Fibroblast of lung (primary cell): ENCODE measurements around the gene SFTA2.

Experiments
- EZH2 ChIP-seq: IDR thresholded peaks from 2 replicates; pipeline ENCODE4 v1.5.1; 2012; ENCODE audit warnings: low read length, control low read depth, mild to moderate bottlenecking; ENCODE audit errors: missing control alignments
- TF ChIP-seq, protein P1 (sequence below), 2 donors: IDR thresholded peaks in 1 of 2; conservative IDR thresholded peaks in 1 of 2; 1 replicate in 1 of 2; 2 replicates in 1 of 2; pipeline ENCODE4 v1.5.1; 2011 to 2012; ENCODE audit warnings: low read length in 2 of 2, control low read depth in 1 of 2, inconsistent platforms in 1 of 2, low read depth in 1 of 2, mild to moderate bottlenecking in 1 of 2

DNA sequence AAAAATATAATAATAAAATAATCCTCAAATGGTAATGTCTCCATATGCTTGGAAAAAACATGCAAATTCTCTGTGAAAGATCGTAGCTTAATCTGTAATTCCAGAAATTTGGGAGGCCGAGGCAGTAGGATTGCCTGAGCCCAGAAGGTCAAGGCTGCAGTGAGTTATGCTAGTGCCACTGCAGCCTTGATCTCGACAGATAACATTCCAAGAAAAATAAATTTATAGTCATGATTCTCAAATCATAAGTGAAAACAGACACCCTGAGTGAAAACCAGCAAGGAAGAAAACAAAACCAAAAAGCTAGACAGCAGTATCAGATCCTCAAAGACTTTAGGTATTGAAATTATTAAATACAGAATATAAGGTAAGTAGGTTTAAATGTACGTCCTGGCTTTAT, 47.7 kb upstream of the SFTA2 start:
- TF ChIP-seq EZH2 = no peak
- TF ChIP-seq, protein P1, sequence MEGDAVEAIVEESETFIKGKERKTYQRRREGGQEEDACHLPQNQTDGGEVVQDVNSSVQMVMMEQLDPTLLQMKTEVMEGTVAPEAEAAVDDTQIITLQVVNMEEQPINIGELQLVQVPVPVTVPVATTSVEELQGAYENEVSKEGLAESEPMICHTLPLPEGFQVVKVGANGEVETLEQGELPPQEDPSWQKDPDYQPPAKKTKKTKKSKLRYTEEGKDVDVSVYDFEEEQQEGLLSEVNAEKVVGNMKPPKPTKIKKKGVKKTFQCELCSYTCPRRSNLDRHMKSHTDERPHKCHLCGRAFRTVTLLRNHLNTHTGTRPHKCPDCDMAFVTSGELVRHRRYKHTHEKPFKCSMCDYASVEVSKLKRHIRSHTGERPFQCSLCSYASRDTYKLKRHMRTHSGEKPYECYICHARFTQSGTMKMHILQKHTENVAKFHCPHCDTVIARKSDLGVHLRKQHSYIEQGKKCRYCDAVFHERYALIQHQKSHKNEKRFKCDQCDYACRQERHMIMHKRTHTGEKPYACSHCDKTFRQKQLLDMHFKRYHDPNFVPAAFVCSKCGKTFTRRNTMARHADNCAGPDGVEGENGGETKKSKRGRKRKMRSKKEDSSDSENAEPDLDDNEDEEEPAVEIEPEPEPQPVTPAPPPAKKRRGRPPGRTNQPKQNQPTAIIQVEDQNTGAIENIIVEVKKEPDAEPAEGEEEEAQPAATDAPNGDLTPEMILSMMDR (conservative IDR thresholded peaks at IDR 0.05 in 1 of 2, IDR thresholded peaks at IDR 0.05 in 1 of 2; ENCODE audit: low read depth in 1 of 2, low read length in 2 of 2) = no peak
